NB4 (cell line): ENCODE data around the gene GPR35.

Experiments used
- MYC ChIP-seq: IDR thresholded peaks from 2 replicates; pipeline ENCODE4 v1.6.1; 2011; ENCODE audit warnings: low read depth, low read length
- POLR2A ChIP-seq: IDR thresholded peaks from 2 replicates; pipeline ENCODE4 v1.6.1; 2011; ENCODE audit warnings: mild to moderate bottlenecking; ENCODE audit not compliant: insufficient read length; ENCODE audit errors: extremely low read depth
- TF ChIP-seq, protein P1 (sequence below): IDR thresholded peaks from one replicate; pipeline ENCODE4 v1.5.1; 2012; ENCODE audit warnings: low read depth, low read length

DNA sequence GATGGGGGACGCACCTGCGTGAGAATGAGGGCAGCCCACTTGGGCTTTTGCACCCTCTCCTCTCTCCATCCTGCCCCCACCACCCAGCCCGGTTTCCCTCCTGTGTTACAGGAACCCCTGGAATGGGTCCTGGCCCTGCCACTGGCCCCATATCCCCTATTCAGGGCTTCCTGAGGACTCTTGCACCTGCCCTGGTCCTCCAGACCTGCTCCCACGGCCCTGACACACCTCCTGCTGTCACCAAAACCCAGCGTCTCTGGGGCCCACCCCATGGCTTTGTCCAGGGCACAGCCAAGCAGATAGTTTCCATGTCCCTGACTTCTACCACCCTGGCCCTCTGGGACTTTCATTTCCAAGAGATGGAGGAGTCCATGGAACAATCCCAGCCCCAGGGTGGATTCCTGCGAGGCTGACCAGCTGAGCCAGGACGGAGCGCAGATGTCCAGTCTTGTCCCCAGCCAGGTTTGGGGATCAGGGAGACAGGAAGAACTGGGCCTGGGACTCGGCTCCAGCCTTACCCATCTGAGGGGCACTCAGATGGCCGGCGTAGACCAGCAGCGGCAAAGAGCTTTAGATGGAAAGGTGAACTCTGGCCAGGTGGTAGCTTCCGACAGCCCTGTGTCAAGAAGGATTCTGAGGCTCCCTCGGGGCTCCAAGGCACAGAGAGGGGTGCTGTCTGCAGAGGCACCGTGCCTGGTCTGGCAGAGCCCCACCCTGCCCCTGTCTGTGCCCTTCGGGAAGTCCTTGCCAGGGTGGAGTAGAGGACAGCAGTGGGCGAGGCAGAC is 12.0 kb downstream of the GPR35 start:
- TF ChIP-seq, protein P1, sequence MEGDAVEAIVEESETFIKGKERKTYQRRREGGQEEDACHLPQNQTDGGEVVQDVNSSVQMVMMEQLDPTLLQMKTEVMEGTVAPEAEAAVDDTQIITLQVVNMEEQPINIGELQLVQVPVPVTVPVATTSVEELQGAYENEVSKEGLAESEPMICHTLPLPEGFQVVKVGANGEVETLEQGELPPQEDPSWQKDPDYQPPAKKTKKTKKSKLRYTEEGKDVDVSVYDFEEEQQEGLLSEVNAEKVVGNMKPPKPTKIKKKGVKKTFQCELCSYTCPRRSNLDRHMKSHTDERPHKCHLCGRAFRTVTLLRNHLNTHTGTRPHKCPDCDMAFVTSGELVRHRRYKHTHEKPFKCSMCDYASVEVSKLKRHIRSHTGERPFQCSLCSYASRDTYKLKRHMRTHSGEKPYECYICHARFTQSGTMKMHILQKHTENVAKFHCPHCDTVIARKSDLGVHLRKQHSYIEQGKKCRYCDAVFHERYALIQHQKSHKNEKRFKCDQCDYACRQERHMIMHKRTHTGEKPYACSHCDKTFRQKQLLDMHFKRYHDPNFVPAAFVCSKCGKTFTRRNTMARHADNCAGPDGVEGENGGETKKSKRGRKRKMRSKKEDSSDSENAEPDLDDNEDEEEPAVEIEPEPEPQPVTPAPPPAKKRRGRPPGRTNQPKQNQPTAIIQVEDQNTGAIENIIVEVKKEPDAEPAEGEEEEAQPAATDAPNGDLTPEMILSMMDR: no peak
- TF ChIP-seq POLR2A (no peak), MYC (no peak)
